IMR-90 (cell line): ENCODE measurements around the gene CGNL1. TPM values are rescaled to one million over a fixed set of nuclear protein-coding genes. Genes with fewer than 3 reads are reported as not detected.

Experiments
- ATAC-seq: fragments of 200-7000 bp; cut with Tn5 transposase; 2 replicates; pipeline ENCODE4 v1.9.1; 2020; ENCODE audit warnings: low read depth, mild to moderate bottlenecking, moderate library complexity
- BruUV-seq: library from RNA; stranded (reverse); fragments of 400-500 nt; replicated peaks from 2 replicates; lab custom pipeline; 2021; lab: Mats Ljungman, UMichigan
- CTCF ChIA-PET: fragments of 300-600 bp; formaldehyde crosslinking; extraction: SDS; loops from one replicate; lab custom pipeline; 2021; ENCODE audit warnings: antibody characterized with exemption; lab: Yijun Ruan, JAX
- POLR2A ChIA-PET: fragments of 300-600 bp; sonication (Branson Sonifier 250); formaldehyde crosslinking; loops from one replicate; lab custom pipeline; 2022; ENCODE audit warnings: antibody characterized with exemption; ENCODE audit not compliant: unreplicated experiment; lab: Charles Lee
- DNase-seq: peaks from one replicate; pipeline ENCODE4 v3.0.0; 2013
- H2AFZ ChIP-seq: replicated peaks from 2 replicates; pipeline ENCODE3; 2013; ENCODE audit warnings: low read length, mild to moderate bottlenecking; ENCODE audit not compliant: poor library complexity
- H2AK5ac ChIP-seq: 2 replicates; pipeline ENCODE4 v1.6.1; 2013; ENCODE audit warnings: low read depth, low read length, inconsistent platforms
- H2AK9ac ChIP-seq: replicated peaks from 2 replicates; pipeline ENCODE3; 2013; ENCODE audit warnings: mild to moderate bottlenecking, low read depth, low read length, moderate library complexity; ENCODE audit not compliant: poor library complexity
- H2BK120ac ChIP-seq: 2 replicates; pipeline ENCODE4 v1.6.1; 2013; ENCODE audit warnings: low read depth, low read length, inconsistent platforms
- H2BK15ac ChIP-seq: 3 replicates; pipeline ENCODE4 v1.6.1; 2013; ENCODE audit warnings: low read depth, low read length, inconsistent platforms
- H2BK20ac ChIP-seq: 2 replicates; pipeline ENCODE4 v1.6.1; 2013; ENCODE audit warnings: low read depth, mild to moderate bottlenecking, inconsistent platforms, low read length, moderate library complexity
- H2BK5ac ChIP-seq: 2 replicates; pipeline ENCODE4 v1.6.1; 2013; ENCODE audit warnings: mild to moderate bottlenecking, low read depth, low read length, inconsistent platforms; ENCODE audit not compliant: poor library complexity, severe bottlenecking
- H3K14ac ChIP-seq: replicated peaks from 2 replicates; pipeline ENCODE4 v1.6.1; 2013; ENCODE audit warnings: low read depth, low read length, inconsistent platforms
- H3K18ac ChIP-seq: 2 replicates; pipeline ENCODE4 v1.6.1; 2013; ENCODE audit warnings: low read depth, low read length, control low read depth
- H3K23ac ChIP-seq: 2 replicates; pipeline ENCODE4 v1.6.1; 2013; ENCODE audit warnings: low read depth, low read length, inconsistent platforms
- H3K27ac ChIP-seq: 2 replicates; pipeline ENCODE4 v1.5.1; 2013; ENCODE audit warnings: mild to moderate bottlenecking, control low read depth, low read length; ENCODE audit not compliant: insufficient read depth
- H3K27me3 ChIP-seq: 2 replicates; pipeline ENCODE4 v1.6.1; 2013; ENCODE audit warnings: low read length; ENCODE audit not compliant: control insufficient read depth, insufficient read depth
- H3K36me3 ChIP-seq: 2 replicates; pipeline ENCODE4 v1.6.1; 2013; ENCODE audit warnings: low read length, mixed read lengths; ENCODE audit not compliant: control insufficient read depth, insufficient read depth
- H3K4ac ChIP-seq: 2 replicates; pipeline ENCODE4 v1.6.1; 2013; ENCODE audit warnings: low read depth, low read length, inconsistent platforms
- H3K4me1 ChIP-seq: 2 replicates; pipeline ENCODE4 v1.6.1; 2013; ENCODE audit warnings: low read length, mixed read lengths; ENCODE audit not compliant: control insufficient read depth, insufficient read depth
- H3K4me2 ChIP-seq: 2 replicates; pipeline ENCODE4 v1.6.1; 2013; ENCODE audit warnings: low read depth, mild to moderate bottlenecking, control low read depth, low read length, moderate library complexity
- H3K4me3 ChIP-seq: 2 replicates; pipeline ENCODE4 v1.5.1; 2013; ENCODE audit warnings: low read depth, mild to moderate bottlenecking, control low read depth, low read length, moderate library complexity; ENCODE audit not compliant: insufficient read depth
- H3K56ac ChIP-seq: 2 replicates; pipeline ENCODE4 v1.6.1; 2013; ENCODE audit warnings: low read length, inconsistent platforms; ENCODE audit not compliant: insufficient read depth; ENCODE audit errors: extremely low read depth
- H3K79me1 ChIP-seq, 2 experiments: 2 replicates each; pipeline ENCODE4 v1.6.1; 2013; ENCODE audit warnings: low read length in 2 of 2, inconsistent platforms in 1 of 2, low read depth in 1 of 2
- H3K9ac ChIP-seq: 2 replicates; pipeline ENCODE4 v1.6.1; 2013; ENCODE audit warnings: low read depth, low read length, control low read depth
- H3K9me1 ChIP-seq: 2 replicates; pipeline ENCODE4 v1.6.1; 2013; ENCODE audit warnings: low read length, inconsistent platforms; ENCODE audit not compliant: insufficient read depth
- H3K9me3 ChIP-seq: 2 replicates; pipeline ENCODE4 v1.6.1; 2013; ENCODE audit warnings: low read length; ENCODE audit not compliant: control insufficient read depth, insufficient read depth
- H4K20me1 ChIP-seq: 2 replicates; pipeline ENCODE4 v1.6.1; 2013; ENCODE audit warnings: low read length, inconsistent platforms; ENCODE audit not compliant: insufficient read depth
- H4K5ac ChIP-seq: 2 replicates; pipeline ENCODE4 v1.6.1; 2013; ENCODE audit warnings: mild to moderate bottlenecking, low read depth, low read length, control low read depth
- H4K8ac ChIP-seq, 2 experiments: 2 replicates each; pipeline ENCODE4 v1.6.1; 2013; ENCODE audit warnings: low read depth in 2 of 2, low read length in 2 of 2, control low read depth in 1 of 2, inconsistent platforms in 1 of 2
- H4K91ac ChIP-seq: 2 replicates; pipeline ENCODE4 v1.6.1; 2013; ENCODE audit warnings: low read depth, low read length, inconsistent platforms; ENCODE audit not compliant: insufficient read depth
- NFE2L2 ChIP-seq: fragments of 150-350 bp; IDR thresholded peaks from 2 replicates; pipeline ENCODE4 v1.6.1; 2016; ENCODE audit warnings: low read depth, mild to moderate bottlenecking, low read length
- RAD21 ChIP-seq: IDR thresholded peaks from 2 replicates; pipeline ENCODE4 v1.6.1; 2012; ENCODE audit warnings: low read length, improper control_type of control experiment
- WGBS, 2 experiments: methylation state at CpG; one replicate each; pipeline versions ENCODE4 v1.1.5 to v1.1.7; 2013; ENCODE audit warnings: missing lambda C conversion rate in 2 of 2; ENCODE audit not compliant: insufficient read length in 1 of 2; ENCODE audit errors: extremely low coverage in 2 of 2; 5-methylcytosine and 5-hydroxymethylcytosine counted together
- dilution Hi-C: fragments of 300-500 bp; cut with HindIII; formaldehyde crosslinking; loops from one replicate; pipeline ENCODE4 v1.14.3; 2018; ENCODE audit warnings: low sequenced_read_pairs; ENCODE audit not compliant: unreplicated experiment
- in situ Hi-C: fragments of 300-500 bp; cut with MboI; formaldehyde crosslinking; loops from 3 replicates; pipeline ENCODE4 v1.14.3; 2019; ENCODE audit warnings: low sequenced_read_pairs, inconsistent platforms, mixed read lengths
- intact Hi-C: fragments of 100-400 bp; cut with micrococcal nuclease; formaldehyde crosslinking; loops from 2 replicates; pipeline ENCODE4 v1.10.0; 2022
- polyA plus RNA-seq, 3 experiments: library from polyadenylated mRNA; depleted of rRNA; stranded (reverse); fragments of >200 nt; gene quantifications; 2 replicates each; pipeline ENCODE4 v1.2.3, GENCODE V29; 2012; ENCODE audit warnings: low replicate concordance in 1 of 3
- total RNA-seq: library from RNA; depleted of rRNA; stranded (reverse); fragments of >200 nt; gene quantifications from 2 replicates; pipeline ENCODE4 v1.2.3, GENCODE V29; 2012

The CGNL1 gene
- total and polyA plus RNA-seq, 2 of the 4 experiments (the other 2 are of a cell fraction): 0.07 to 0.18 TPM

- TF ChIP-seq RAD21: no peak
Observed at GRCh38 chr15:57411945-57412768, 35.9 kb downstream of the CGNL1 start (continued).

- H3K14ac ChIP-seq: no peak overlapping the region
- no peak overlapping the region for H3K56ac ChIP-seq
- intact Hi-C loops: no loop called here
- H4K8ac ChIP-seq: no peak overlapping the region
- no peak overlapping the region for H2BK5ac ChIP-seq
- H3K9me3 ChIP-seq: no peaks in the 10 kb centered on the region
- ChIA-PET POLR2A (no interaction called here), CTCF (no interaction called here)
- in situ Hi-C loops: no loop called here
- no peak overlapping the region for H3K4me2 ChIP-seq
- H3K79me1 ChIP-seq: no peaks in the 10 kb centered on the region
- no peaks in the 10 kb centered on the region for H3K36me3 ChIP-seq
- no peak overlapping the region for H2BK20ac ChIP-seq
- no peak overlapping the region for H3K4me3 ChIP-seq
- H2AFZ ChIP-seq: no peak overlapping the region
- no peak overlapping the region for H2BK15ac ChIP-seq
- H4K91ac ChIP-seq: no peak overlapping the region
- no peak overlapping the region for H3K18ac ChIP-seq
- no peak overlapping the region for H3K9ac ChIP-seq
- DNase-seq (no peak), ATAC-seq (no peak)
- H3K4me1 ChIP-seq: no peaks in the 10 kb centered on the region
- no peak overlapping the region for H3K27ac ChIP-seq
- BruUV-seq: no TSS peak
- no peaks in the 10 kb centered on the region for H3K9me1 ChIP-seq
- peaks cover 32% of the 10 kb centered on the region for H3K27me3 ChIP-seq
- H4K20me1 ChIP-seq: no peaks in the 10 kb centered on the region
- no peak overlapping the region for H3K4ac ChIP-seq
- no peak overlapping the region for H2AK9ac ChIP-seq
- H4K5ac ChIP-seq: no peak overlapping the region
- no peak overlapping the region for H2AK5ac ChIP-seq
- H2BK120ac ChIP-seq: no peak overlapping the region
- no peak overlapping the region for H3K23ac ChIP-seq
- dilution Hi-C loops: no loop called here
- WGBS, 2 experiments: no CpG with 5 or more reads among the region's 7 CpGs
- TF ChIP-seq NFE2L2: no peak
Observed at GRCh38 chr15:57415602-57416001, 39.3 kb downstream of the CGNL1 start.
